ENCODE results near the gene FAIM2.

The FAIM2 gene

GRCh38 chr12:49903700-49904423 is at the start of gene FAIM2:
Gene FAIM2, minus strand, starts transcription at chr12:49903900. Its CDS starts 108 bp downstream, at chr12:49903792.
- DNase-seq, result peak; percentile 8

GRCh38 chr12:49953151-49953550 is 49.5 kb upstream of the FAIM2 start:
- DNase-seq, result no peak

- no peak for DNase-seq
Measured at GRCh38 chr12:49952391-49953055, 48.8 kb upstream of the FAIM2 start.

- DNase-seq, result no peak
Measured at GRCh38 chr12:49951411-49952240, 47.9 kb upstream of the FAIM2 start.

- no peak for DNase-seq
Measured at GRCh38 chr12:49950273-49951251, 46.9 kb upstream of the FAIM2 start, which contains the start of gene AQP2. Gene AQP2, plus strand, starts transcription at chr12:49950737. Its CDS starts 94 bp downstream, at chr12:49950831.

GRCh38 chr12:49949866-49950265 is 46.2 kb upstream of the FAIM2 start:
- no peak for DNase-seq

- no peak for DNase-seq
Measured at GRCh38 chr12:49948866-49949845, 45.5 kb upstream of the FAIM2 start.

GRCh38 chr12:49947593-49948226 is 44.0 kb upstream of the FAIM2 start:
- no peak for DNase-seq

- no peak for DNase-seq
Measured at GRCh38 chr12:49946497-49946896, 42.8 kb upstream of the FAIM2 start.

- no peak for DNase-seq
Measured at GRCh38 chr12:49946086-49946485, 42.4 kb upstream of the FAIM2 start.

- DNase-seq, result no peak
Measured at GRCh38 chr12:49945394-49946080, 41.8 kb upstream of the FAIM2 start.

- no peak for DNase-seq
Measured at GRCh38 chr12:49944718-49945117, 41.0 kb upstream of the FAIM2 start.

- no peak for DNase-seq
Measured at GRCh38 chr12:49944046-49944445, 40.3 kb upstream of the FAIM2 start.

- no peak for DNase-seq
Measured at GRCh38 chr12:49943625-49943960, 39.9 kb upstream of the FAIM2 start.

GRCh38 chr12:49942921-49943624 is 39.4 kb upstream of the FAIM2 start:
- no peak for DNase-seq

GRCh38 chr12:49942512-49942893 is 38.8 kb upstream of the FAIM2 start:
- DNase-seq, result no peak

GRCh38 chr12:49941556-49942511 is 38.1 kb upstream of the FAIM2 start:
- no peak for DNase-seq

- DNase-seq, result no peak
Measured at GRCh38 chr12:49939707-49940106, 36.0 kb upstream of the FAIM2 start.

Data from NCI-H1092 (cell line).